GM12878 (cell line): ENCODE results near the gene LAS1L. TPM values are rescaled to one million over a fixed set of nuclear protein-coding genes. Genes with fewer than 3 reads are reported as not detected.

Experiments
- BACH1 ChIP-seq: fragments of 450-650 bp; IDR thresholded peaks from 2 replicates; pipeline ENCODE4 v1.6.1; 2017; ENCODE audit warnings: mild to moderate bottlenecking, borderline replicate concordance
- CHD1 ChIP-seq: IDR thresholded peaks from 2 replicates; pipeline ENCODE4 v1.6.1; 2012; ENCODE audit warnings: low read depth, low read length, improper control_type of control experiment
- EED ChIP-seq: sonication (generic); IDR thresholded peaks from 2 replicates; pipeline ENCODE4 v1.6.1; 2016; ENCODE audit warnings: antibody characterized with exemption, low read depth
- GABPA ChIP-seq: IDR thresholded peaks from 2 replicates; pipeline ENCODE4 v1.6.1; 2014; ENCODE audit warnings: antibody characterized with exemption, low read depth, mild to moderate bottlenecking, inconsistent platforms
- KAT2A ChIP-seq: conservative IDR thresholded peaks from 2 replicates; pipeline ENCODE4 v1.6.1; 2011; ENCODE audit warnings: low read depth, low read length; ENCODE audit not compliant: control insufficient read depth
- KDM1A ChIP-seq: fragments of 200-600 bp; sonication (generic); IDR thresholded peaks from 2 replicates; pipeline ENCODE4 v1.6.1; 2016; ENCODE audit warnings: borderline replicate concordance
- NFYB ChIP-seq: IDR thresholded peaks from 2 replicates; pipeline ENCODE4 v1.6.1; 2011; ENCODE audit warnings: low read depth, mild to moderate bottlenecking, low read length, improper control_type of control experiment, moderate library complexity; ENCODE audit not compliant: insufficient read depth
- NR2C1 ChIP-seq: fragments of 450-650 bp; IDR thresholded peaks from 2 replicates; pipeline ENCODE4 v1.6.1; 2017; ENCODE audit warnings: antibody characterized with exemption, mild to moderate bottlenecking, moderate library complexity
- NRF1 ChIP-seq: conservative IDR thresholded peaks from 2 replicates; pipeline ENCODE4 v1.6.1; 2011; ENCODE audit warnings: mild to moderate bottlenecking, low read depth, low read length, improper control_type of control experiment
- POLR2AphosphoS5 ChIP-seq: IDR thresholded peaks from 2 replicates; pipeline ENCODE4 v1.6.1; 2011; ENCODE audit warnings: mild to moderate bottlenecking, low read length, inconsistent platforms
- STAT1 ChIP-seq: fragments of 450-650 bp; conservative IDR thresholded peaks from 2 replicates; pipeline ENCODE4 v1.6.1; 2014; ENCODE audit warnings: antibody characterized with exemption, mild to moderate bottlenecking
- YY1 ChIP-seq: IDR thresholded peaks from 2 replicates; pipeline ENCODE4 v1.6.1; 2011; ENCODE audit warnings: low read depth, mild to moderate bottlenecking, low read length
- polyA plus RNA-seq, 11 experiments: library from polyadenylated mRNA; depleted of rRNA in 4 of 11; unstranded in 6 of 11; stranded (reverse) in 5 of 11; fragments of >200 nt; fragmentation: Nextera tagmentation in 4 of 11; fragmentation: Illumina TruSeq in 1 of 11; extraction: Ambion mirVana in 4 of 11; extraction: Trizol in 1 of 11; gene quantifications; 1 replicate in 1 of 11; 2 replicates in 10 of 11; pipeline versions ENCODE4 v1.2.1 to v1.2.3, GENCODE V29; 2011 to 2016; ENCODE audit warnings: inconsistent platforms in 2 of 11, missing spikeins in 2 of 11, low read depth in 1 of 11
- total RNA-seq, 4 experiments: library from RNA; depleted of rRNA in 3 of 4; stranded (reverse); fragments of >200 nt in 3 of 4; fragmentation: Illumina TruSeq in 1 of 4; extraction: Trizol in 1 of 4; gene quantifications; 2 replicates each; pipeline versions ENCODE4 v1.2.1 to v1.2.3, GENCODE V29; 2013 to 2021
- TF ChIP-seq, protein P1 (sequence below): IDR thresholded peaks from 2 replicates; pipeline ENCODE4 v1.6.1; 2012; ENCODE audit warnings: improper control_type of control experiment, low read depth, low read length; ENCODE audit not compliant: insufficient replicate concordance
- TF ChIP-seq, protein P2 (sequence below): fragments of 150-350 bp; IDR thresholded peaks from 2 replicates; pipeline ENCODE4 v1.6.1; 2014; ENCODE audit warnings: mild to moderate bottlenecking, low read depth, low read length
- TF ChIP-seq, protein P3 (sequence below): fragments of 450-650 bp; formaldehyde crosslinking; IDR thresholded peaks from 2 replicates; pipeline ENCODE4 v1.5.0; 2022; ENCODE audit warnings: mild to moderate bottlenecking, missing genetic modification characterization
- TF ChIP-seq, protein P4 (sequence below): fragments of 450-650 bp; IDR thresholded peaks from 2 replicates; pipeline ENCODE4 v1.6.1; 2017; ENCODE audit warnings: antibody characterized with exemption, mild to moderate bottlenecking, moderate library complexity

The LAS1L gene
- total and polyA plus RNA-seq, 10 of the 15 experiments (the other 5 are each of a cell fraction or from before 2014, with no cell fraction given): 27.4 to 100 (median 56.4) TPM

DNA sequence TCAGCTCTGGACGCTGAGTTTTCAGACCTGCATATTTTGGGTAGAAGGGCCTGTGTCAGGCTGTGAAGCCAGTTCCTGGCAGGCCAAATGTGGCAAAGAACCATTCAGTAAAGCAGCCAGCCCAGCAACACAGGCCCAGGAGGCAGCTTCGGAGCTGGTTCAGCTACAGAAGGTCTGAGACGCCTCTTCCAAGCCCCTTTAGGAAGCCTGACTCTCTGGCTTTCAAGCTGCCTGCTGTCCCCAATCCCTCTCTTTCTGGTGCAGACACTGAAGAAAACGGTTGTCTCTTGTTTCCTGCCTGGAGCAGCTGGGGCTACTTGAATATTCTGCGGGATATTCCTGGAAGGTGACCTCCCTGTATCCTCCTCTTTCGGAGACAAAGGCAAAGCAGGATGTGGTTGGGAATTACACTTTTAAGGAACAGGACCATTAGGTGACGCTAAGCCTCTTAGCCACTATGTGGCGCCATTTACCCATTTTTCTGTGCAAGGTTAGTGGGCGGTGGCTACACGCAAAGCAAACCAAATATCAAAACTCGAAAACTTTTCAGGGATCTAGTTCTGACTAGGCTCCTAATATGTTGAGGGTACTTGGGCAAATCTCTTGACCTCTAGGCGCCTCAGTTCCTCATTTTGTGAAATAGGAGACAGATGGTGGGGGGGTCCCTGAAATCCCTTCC lies 47.2 kb upstream of the LAS1L start (continued):
- TF ChIP-seq, protein P1, sequence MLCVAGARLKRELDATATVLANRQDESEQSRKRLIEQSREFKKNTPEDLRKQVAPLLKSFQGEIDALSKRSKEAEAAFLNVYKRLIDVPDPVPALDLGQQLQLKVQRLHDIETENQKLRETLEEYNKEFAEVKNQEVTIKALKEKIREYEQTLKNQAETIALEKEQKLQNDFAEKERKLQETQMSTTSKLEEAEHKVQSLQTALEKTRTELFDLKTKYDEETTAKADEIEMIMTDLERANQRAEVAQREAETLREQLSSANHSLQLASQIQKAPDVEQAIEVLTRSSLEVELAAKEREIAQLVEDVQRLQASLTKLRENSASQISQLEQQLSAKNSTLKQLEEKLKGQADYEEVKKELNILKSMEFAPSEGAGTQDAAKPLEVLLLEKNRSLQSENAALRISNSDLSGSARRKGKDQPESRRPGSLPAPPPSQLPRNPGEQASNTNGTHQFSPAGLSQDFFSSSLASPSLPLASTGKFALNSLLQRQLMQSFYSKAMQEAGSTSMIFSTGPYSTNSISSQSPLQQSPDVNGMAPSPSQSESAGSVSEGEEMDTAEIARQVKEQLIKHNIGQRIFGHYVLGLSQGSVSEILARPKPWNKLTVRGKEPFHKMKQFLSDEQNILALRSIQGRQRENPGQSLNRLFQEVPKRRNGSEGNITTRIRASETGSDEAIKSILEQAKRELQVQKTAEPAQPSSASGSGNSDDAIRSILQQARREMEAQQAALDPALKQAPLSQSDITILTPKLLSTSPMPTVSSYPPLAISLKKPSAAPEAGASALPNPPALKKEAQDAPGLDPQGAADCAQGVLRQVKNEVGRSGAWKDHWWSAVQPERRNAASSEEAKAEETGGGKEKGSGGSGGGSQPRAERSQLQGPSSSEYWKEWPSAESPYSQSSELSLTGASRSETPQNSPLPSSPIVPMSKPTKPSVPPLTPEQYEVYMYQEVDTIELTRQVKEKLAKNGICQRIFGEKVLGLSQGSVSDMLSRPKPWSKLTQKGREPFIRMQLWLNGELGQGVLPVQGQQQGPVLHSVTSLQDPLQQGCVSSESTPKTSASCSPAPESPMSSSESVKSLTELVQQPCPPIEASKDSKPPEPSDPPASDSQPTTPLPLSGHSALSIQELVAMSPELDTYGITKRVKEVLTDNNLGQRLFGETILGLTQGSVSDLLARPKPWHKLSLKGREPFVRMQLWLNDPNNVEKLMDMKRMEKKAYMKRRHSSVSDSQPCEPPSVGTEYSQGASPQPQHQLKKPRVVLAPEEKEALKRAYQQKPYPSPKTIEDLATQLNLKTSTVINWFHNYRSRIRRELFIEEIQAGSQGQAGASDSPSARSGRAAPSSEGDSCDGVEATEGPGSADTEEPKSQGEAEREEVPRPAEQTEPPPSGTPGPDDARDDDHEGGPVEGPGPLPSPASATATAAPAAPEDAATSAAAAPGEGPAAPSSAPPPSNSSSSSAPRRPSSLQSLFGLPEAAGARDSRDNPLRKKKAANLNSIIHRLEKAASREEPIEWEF: no peak
- TF ChIP-seq KDM1A: no peak
- no peak for TF ChIP-seq NRF1
- TF ChIP-seq, protein P2, sequence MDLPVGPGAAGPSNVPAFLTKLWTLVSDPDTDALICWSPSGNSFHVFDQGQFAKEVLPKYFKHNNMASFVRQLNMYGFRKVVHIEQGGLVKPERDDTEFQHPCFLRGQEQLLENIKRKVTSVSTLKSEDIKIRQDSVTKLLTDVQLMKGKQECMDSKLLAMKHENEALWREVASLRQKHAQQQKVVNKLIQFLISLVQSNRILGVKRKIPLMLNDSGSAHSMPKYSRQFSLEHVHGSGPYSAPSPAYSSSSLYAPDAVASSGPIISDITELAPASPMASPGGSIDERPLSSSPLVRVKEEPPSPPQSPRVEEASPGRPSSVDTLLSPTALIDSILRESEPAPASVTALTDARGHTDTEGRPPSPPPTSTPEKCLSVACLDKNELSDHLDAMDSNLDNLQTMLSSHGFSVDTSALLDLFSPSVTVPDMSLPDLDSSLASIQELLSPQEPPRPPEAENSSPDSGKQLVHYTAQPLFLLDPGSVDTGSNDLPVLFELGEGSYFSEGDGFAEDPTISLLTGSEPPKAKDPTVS: no peak
- no peak for TF ChIP-seq STAT1
- TF ChIP-seq POLR2AphosphoS5: no peak
- TF ChIP-seq GABPA: no peak
- no peak for TF ChIP-seq NR2C1
- no peak for TF ChIP-seq KAT2A
- TF ChIP-seq YY1: peak; percentile 46; the same call in 1 of the 2 replicates
- TF ChIP-seq NFYB: no peak
- TF ChIP-seq, protein P3, sequence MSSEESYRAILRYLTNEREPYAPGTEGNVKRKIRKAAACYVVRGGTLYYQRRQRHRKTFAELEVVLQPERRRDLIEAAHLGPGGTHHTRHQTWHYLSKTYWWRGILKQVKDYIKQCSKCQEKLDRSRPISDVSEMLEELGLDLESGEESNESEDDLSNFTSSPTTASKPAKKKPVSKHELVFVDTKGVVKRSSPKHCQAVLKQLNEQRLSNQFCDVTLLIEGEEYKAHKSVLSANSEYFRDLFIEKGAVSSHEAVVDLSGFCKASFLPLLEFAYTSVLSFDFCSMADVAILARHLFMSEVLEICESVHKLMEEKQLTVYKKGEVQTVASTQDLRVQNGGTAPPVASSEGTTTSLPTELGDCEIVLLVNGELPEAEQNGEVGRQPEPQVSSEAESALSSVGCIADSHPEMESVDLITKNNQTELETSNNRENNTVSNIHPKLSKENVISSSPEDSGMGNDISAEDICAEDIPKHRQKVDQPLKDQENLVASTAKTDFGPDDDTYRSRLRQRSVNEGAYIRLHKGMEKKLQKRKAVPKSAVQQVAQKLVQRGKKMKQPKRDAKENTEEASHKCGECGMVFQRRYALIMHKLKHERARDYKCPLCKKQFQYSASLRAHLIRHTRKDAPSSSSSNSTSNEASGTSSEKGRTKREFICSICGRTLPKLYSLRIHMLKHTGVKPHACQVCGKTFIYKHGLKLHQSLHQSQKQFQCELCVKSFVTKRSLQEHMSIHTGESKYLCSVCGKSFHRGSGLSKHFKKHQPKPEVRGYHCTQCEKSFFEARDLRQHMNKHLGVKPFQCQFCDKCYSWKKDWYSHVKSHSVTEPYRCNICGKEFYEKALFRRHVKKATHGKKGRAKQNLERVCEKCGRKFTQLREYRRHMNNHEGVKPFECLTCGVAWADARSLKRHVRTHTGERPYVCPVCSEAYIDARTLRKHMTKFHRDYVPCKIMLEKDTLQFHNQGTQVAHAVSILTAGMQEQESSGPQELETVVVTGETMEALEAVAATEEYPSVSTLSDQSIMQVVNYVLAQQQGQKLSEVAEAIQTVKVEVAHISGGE: no peak
- peak; percentile 49; the same call in 1 of the 2 replicates for TF ChIP-seq EED
- no peak for TF ChIP-seq BACH1
- no peak for TF ChIP-seq CHD1
- TF ChIP-seq, protein P4, sequence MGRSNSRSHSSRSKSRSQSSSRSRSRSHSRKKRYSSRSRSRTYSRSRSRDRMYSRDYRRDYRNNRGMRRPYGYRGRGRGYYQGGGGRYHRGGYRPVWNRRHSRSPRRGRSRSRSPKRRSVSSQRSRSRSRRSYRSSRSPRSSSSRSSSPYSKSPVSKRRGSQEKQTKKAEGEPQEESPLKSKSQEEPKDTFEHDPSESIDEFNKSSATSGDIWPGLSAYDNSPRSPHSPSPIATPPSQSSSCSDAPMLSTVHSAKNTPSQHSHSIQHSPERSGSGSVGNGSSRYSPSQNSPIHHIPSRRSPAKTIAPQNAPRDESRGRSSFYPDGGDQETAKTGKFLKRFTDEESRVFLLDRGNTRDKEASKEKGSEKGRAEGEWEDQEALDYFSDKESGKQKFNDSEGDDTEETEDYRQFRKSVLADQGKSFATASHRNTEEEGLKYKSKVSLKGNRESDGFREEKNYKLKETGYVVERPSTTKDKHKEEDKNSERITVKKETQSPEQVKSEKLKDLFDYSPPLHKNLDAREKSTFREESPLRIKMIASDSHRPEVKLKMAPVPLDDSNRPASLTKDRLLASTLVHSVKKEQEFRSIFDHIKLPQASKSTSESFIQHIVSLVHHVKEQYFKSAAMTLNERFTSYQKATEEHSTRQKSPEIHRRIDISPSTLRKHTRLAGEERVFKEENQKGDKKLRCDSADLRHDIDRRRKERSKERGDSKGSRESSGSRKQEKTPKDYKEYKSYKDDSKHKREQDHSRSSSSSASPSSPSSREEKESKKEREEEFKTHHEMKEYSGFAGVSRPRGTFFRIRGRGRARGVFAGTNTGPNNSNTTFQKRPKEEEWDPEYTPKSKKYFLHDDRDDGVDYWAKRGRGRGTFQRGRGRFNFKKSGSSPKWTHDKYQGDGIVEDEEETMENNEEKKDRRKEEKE: no peak
